Measurements from ENCODE around the gene S100A2.

- TF ChIP-seq CTCF (IDR thresholded peaks at IDR 0.05 in 4 of 5, conservative IDR thresholded peaks at IDR 0.05 in 1 of 5) (no peak), POLR2A (IDR thresholded peaks at IDR 0.05) (no peak)
Observed at GRCh38 chr1:153570874-153571273, 5.2 kb upstream of the S100A2 start.
